Muscle layer of duodenum (tissue), 2 donors: ENCODE results near the gene BCL6B.
"Not testable (repeated sequence)": the region's sequence is repeated elsewhere in the genome, so short reads cannot be mapped to it uniquely, and the experiment has no call there.

Experiments used
- H3K27ac ChIP-seq: one replicate; pipeline ENCODE4 v1.7.0; 2013; ENCODE audit warnings: mild to moderate bottlenecking, low read length
- H3K27me3 ChIP-seq: one replicate; pipeline ENCODE4 v1.7.0; 2013; ENCODE audit warnings: low read depth, mild to moderate bottlenecking, control low read depth, low read length
- H3K36me3 ChIP-seq, 2 donors: one replicate each; pipeline ENCODE4 v1.7.0; 2013; ENCODE audit warnings: low read length in 2 of 2, control low read depth in 1 of 2, mild to moderate bottlenecking in 1 of 2; ENCODE audit not compliant: insufficient read depth in 2 of 2, control insufficient read depth in 1 of 2
- H3K4me1 ChIP-seq, 2 donors: one replicate each; pipeline ENCODE4 v1.7.0; 2013; ENCODE audit warnings: low read length in 2 of 2, mild to moderate bottlenecking in 2 of 2, control low read depth in 1 of 2, moderate library complexity in 1 of 2; ENCODE audit not compliant: insufficient read depth in 2 of 2, control insufficient read depth in 1 of 2
- H3K4me3 ChIP-seq, 2 donors: one replicate each; pipeline ENCODE4 v1.7.0; 2013; ENCODE audit warnings: low read length in 2 of 2, low read depth in 1 of 2, mild to moderate bottlenecking in 1 of 2
- H3K9me3 ChIP-seq, 2 donors: one replicate each; pipeline ENCODE4 v1.7.0; 2013; ENCODE audit warnings: low read length in 2 of 2, control low read depth in 1 of 2, mild to moderate bottlenecking in 1 of 2; ENCODE audit not compliant: control insufficient read depth in 1 of 2
- donor health status: healthy.

BCL6B gene

DNA sequence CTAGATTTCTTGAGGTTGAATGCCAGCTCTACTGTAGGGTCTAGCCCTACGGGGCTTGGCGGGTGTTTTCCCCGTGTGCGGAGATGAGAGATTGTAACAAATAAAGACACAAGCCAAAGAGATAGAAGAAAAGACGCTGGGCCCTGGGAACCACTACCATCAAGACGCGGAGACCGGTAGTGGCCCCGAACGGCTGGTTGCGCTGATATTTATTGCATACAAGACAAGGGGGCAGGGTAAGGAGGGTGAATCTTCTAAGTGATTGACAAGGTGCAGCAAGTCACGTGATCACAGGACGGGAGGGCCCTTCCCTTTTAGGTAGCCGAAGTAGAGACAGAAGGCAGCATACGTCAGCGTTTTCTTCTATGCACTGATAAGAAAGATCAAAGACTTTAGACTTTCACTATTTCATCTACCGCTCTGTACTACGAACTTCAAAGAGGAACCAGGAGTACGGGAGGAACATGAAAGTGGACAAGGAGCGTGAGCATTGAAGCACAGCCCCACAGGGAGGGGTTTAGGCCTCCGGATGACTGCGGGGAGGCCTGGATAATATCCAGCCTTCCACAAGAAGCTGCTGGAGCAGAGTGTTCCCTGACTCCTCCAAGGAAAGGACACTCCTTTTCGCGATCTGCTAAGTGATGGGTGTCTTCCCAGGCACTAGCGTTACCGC lies 24.0 kb downstream of the BCL6B start:
- H3K9me3 ChIP-seq = not testable (repeated sequence)
- peak overlapping the region; percentile 40 for H3K27ac ChIP-seq

DNA sequence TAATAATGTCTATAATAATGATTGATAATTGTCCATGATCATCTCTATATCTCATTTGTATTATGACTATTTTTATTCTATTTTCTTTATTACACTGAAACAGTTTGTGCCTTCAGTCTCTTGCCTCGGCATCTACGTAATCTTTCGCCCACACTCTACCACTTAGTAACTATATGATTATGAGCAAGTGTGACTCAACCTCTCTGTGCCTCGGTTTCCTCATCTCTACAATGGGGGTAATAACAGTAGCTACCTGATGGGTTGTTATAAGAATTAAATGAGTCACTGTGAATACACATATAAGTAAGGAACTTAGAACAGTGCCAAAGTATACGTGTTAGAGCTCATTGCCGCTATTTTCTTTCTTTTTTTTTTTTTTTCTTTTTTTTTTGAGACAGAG lies 24.7 kb downstream of the BCL6B start:
- H3K27ac ChIP-seq = no peak overlapping the region
- no peaks in the 10 kb centered on the region for H3K9me3 ChIP-seq
- H3K27me3 ChIP-seq = no peaks in the 10 kb centered on the region
- H3K36me3 ChIP-seq = no peaks in the 10 kb centered on the region
- H3K4me3 ChIP-seq = no peak overlapping the region
- peaks cover 8 to 19% of the 10 kb centered on the region in 2 donors for H3K4me1 ChIP-seq

More for the DNA sequence above, 24.0 kb downstream of the BCL6B start:
- H3K27me3 ChIP-seq, H3K36me3 ChIP-seq: not testable (repeated sequence)
- Histone ChIP-seq H3K4me1 (peaks cover 8 to 23% of the 10 kb centered on the region in 2 donors), H3K4me3 (peak overlapping the region; percentile 10 to 30)

DNA sequence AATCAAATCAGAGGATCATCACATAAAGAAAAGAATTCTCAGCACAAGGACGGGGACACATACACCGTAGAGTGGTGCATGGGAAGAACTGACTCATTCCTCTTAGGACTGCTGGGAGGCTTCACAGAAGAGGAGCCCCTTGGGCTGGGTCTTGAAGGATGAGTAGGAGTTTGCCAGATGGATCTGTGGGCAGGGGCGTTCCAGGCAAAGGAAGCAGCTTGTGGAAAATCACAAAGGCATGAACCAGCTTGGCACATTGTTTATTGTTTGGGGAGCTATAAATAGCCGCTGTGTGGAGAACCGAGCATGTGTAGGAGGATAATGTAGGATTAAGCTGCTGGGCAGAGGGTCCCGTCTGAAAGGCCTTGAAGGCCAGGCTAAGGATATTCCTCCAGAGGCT lies 26.1 kb downstream of the BCL6B start:
- no peaks in the 10 kb centered on the region for H3K9me3 ChIP-seq
- H3K4me1 ChIP-seq = peaks cover 5 to 8% of the 10 kb centered on the region in 2 donors
- no peaks in the 10 kb centered on the region for H3K27me3 ChIP-seq
- H3K4me3 ChIP-seq = no peak overlapping the region
- H3K36me3 ChIP-seq = no peaks in the 10 kb centered on the region
- H3K27ac ChIP-seq = no peak overlapping the region

GRCh38 chr17:7050583-7050982 lies 27.7 kb downstream of the BCL6B start:
- H3K27me3 ChIP-seq, H3K36me3 ChIP-seq, H3K4me1 ChIP-seq, H3K9me3 ChIP-seq, H3K4me3 ChIP-seq, H3K27ac ChIP-seq: not testable (repeated sequence)

DNA sequence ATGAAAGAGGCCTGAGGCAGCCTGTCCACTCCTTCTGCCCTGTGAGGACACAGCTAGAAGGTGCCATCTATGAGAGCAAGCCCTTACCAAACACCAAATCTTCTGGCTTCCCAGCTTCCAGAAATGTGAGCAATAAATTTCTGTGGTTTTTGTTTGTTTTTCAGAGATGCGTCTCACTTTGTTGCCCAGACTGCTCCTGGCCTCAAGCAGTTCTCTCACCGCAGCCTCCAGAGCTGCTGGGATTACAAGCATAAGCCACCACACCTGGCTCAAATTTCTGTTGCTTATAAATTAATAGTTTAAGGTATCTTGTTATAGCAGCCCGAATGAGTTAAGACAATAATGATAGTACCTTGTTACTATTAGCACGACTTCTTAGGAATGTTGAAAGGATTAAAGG lies 33.5 kb downstream of the BCL6B start:
- no peak overlapping the region for H3K4me3 ChIP-seq
- no peaks in the 10 kb centered on the region for H3K27me3 ChIP-seq
- H3K9me3 ChIP-seq = no peaks in the 10 kb centered on the region
- no peaks in the 10 kb centered on the region for H3K4me1 ChIP-seq
- no peaks in the 10 kb centered on the region for H3K36me3 ChIP-seq
- no peak overlapping the region for H3K27ac ChIP-seq

GRCh38 chr17:7058831-7059447 lies 36.1 kb downstream of the BCL6B start:
- Histone ChIP-seq H3K36me3 (no peaks in the 10 kb centered on the region), H3K27ac (no peak overlapping the region), H3K9me3 (no peaks in the 10 kb centered on the region), H3K27me3 (no peaks in the 10 kb centered on the region), H3K4me3 (no peak overlapping the region), H3K4me1 (no peaks in the 10 kb centered on the region)

GRCh38 chr17:7060165-7060891 lies 37.5 kb downstream of the BCL6B start:
- Histone ChIP-seq H3K27me3 (no peaks in the 10 kb centered on the region), H3K4me3 (no peak overlapping the region), H3K27ac (no peak overlapping the region), H3K4me1 (no peaks in the 10 kb centered on the region), H3K36me3 (no peaks in the 10 kb centered on the region), H3K9me3 (no peaks in the 10 kb centered on the region)

DNA sequence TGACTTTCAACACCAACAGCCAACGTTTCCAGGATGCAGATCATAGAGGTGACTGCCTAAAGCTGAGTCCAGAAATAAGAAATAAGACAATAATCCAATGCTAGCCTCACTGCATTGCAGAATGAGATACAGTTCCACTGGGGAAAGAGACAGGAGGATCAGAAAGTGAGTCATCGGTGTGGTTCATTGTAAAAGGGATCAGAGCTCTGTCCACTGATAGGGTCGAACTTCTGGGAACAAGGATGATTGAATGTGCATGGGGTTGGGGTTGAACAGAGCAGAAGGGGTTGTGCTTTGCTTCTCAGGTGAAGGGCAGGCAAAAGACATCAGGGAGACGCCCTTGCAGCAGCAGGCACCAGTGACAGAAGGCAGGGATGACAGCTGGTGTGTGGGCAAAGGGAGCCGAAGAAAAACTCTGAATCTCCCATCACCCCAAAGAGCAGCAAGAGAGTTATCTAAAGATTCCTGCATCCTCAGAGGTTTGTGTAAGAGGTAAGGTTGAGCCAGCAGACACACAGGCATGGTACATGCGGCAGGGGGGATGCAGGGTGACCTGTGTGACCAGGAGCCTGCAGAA lies 40.8 kb downstream of the BCL6B start:
- no peaks in the 10 kb centered on the region for H3K27me3 ChIP-seq
- H3K4me3 ChIP-seq = no peak overlapping the region
- H3K4me1 ChIP-seq = no peaks in the 10 kb centered on the region
- H3K36me3 ChIP-seq = no peaks in the 10 kb centered on the region
- no peak overlapping the region for H3K27ac ChIP-seq
- H3K9me3 ChIP-seq = peaks cover 0 to 6% of the 10 kb centered on the region in 2 donors

DNA sequence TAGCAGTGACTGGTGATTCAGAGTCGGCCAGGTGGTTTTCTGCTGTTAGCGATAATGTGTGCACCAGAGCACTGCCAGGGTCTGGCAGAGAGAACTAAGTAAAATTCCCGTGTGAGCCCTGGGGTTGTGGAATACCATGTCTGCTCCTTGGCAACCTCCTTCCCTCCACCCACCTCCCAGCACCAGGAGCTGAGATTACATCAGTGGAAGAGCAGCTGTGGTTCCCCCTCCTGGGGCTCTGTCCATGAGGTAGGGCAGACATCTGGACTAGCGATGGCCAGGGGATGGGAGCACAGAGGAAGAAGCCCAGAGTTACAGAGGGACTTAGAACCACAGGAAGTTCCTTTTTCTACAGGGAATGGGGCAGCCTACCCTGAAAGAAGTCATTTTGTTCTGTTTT lies 41.4 kb downstream of the BCL6B start:
- Histone ChIP-seq H3K4me3 (no peak overlapping the region), H3K4me1 (no peaks in the 10 kb centered on the region), H3K36me3 (no peaks in the 10 kb centered on the region), H3K9me3 (peaks cover 0 to 6% of the 10 kb centered on the region in 2 donors), H3K27me3 (no peaks in the 10 kb centered on the region), H3K27ac (no peak overlapping the region)

- H3K36me3 ChIP-seq = no peaks in the 10 kb centered on the region
- peaks cover 0 to 6% of the 10 kb centered on the region in 2 donors for H3K9me3 ChIP-seq
- H3K4me3 ChIP-seq = no peak overlapping the region
- no peaks in the 10 kb centered on the region for H3K4me1 ChIP-seq
- no peak overlapping the region for H3K27ac ChIP-seq
- H3K27me3 ChIP-seq = no peaks in the 10 kb centered on the region
Measured at GRCh38 chr17:7067198-7067597, 44.3 kb downstream of the BCL6B start.

- no peaks in the 10 kb centered on the region for H3K27me3 ChIP-seq
- no peak overlapping the region for H3K27ac ChIP-seq
- H3K36me3 ChIP-seq = no peaks in the 10 kb centered on the region
- H3K4me3 ChIP-seq = peak overlapping the region in 1 of 2 donors; percentile 29
- H3K9me3 ChIP-seq = peaks cover 0 to 6% of the 10 kb centered on the region in 2 donors
- no peaks in the 10 kb centered on the region for H3K4me1 ChIP-seq
Measured at GRCh38 chr17:7068268-7068667, 45.4 kb downstream of the BCL6B start.
